ENCODE measurements around the gene LDLRAD3.

LDLRAD3 gene

DNA sequence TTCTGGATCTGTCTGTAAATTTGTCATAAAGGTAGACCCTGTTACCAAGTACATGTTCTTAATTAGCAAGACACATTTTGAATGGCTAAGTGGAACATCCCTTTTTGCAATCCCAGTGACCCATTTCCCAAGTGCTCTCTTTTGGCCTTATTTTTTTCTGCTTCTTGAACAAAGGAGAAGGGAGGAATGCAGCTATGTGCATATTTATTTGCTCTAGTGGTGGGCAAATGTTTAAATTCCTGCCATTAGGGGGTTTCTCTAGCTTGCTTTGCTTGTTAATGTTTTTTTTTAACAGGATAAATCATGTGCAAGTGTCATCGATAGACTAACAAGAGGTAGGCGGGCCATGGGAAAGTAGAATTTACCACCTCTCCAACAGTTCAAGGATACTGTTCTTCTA is 209.7 kb downstream of the LDLRAD3 start:
- Histone ChIP-seq H3K4me3 (ENCODE audit: low read depth, low read length) (no peak overlapping the region), H3K9me3 (ENCODE audit: control insufficient read depth, insufficient read depth, low read length) (no peaks in the 10 kb centered on the region), H3K27ac (ENCODE audit: low read depth, low read length) (peak overlapping the region; percentile 54), H3K9ac (ENCODE audit: low read depth, low read length) (no peak overlapping the region), H3K36me3 (ENCODE audit: control insufficient read depth, insufficient read depth, low read length) (no peaks in the 10 kb centered on the region), H3K27me3 (ENCODE audit: control insufficient read depth, insufficient read depth, low read length) (no peaks in the 10 kb centered on the region), H3K4me1 (ENCODE audit: control insufficient read depth, insufficient read depth, low read length) (peaks cover 17% of the 10 kb centered on the region)

DNA sequence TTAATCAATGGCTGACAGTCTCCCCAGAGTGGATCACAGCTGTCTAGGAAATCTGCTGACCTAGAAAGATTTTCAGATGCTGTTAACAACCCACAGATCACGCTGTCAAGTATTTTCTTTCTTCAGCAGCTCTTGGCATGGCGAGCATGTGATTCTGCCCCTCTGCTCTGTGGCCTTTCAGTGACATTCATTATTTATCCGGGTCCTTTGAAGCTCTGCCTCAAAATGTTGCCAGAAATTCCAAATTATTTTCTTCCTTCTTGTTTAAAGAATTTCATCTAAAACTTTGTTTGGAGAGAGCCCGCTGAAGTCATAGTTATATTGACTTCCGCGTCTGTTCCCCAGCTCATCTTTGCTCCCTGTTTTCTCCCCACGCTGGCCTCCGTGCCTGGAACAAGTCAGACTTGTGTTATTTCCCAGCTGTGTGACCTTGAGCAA is 211.3 kb downstream of the LDLRAD3 start:
- no peak overlapping the region for H3K9ac ChIP-seq (ENCODE audit: low read depth, low read length)
- no peaks in the 10 kb centered on the region for H3K9me3 ChIP-seq (ENCODE audit: control insufficient read depth, insufficient read depth, low read length)
- no peaks in the 10 kb centered on the region for H3K27me3 ChIP-seq (ENCODE audit: control insufficient read depth, insufficient read depth, low read length)
- no peak overlapping the region for H3K4me3 ChIP-seq (ENCODE audit: low read depth, low read length)
- peak overlapping the region; percentile 9 for H3K27ac ChIP-seq (ENCODE audit: low read depth, low read length)
- peaks cover 13% of the 10 kb centered on the region for H3K4me1 ChIP-seq (ENCODE audit: control insufficient read depth, insufficient read depth, low read length)
- no peaks in the 10 kb centered on the region for H3K36me3 ChIP-seq (ENCODE audit: control insufficient read depth, insufficient read depth, low read length)

DNA sequence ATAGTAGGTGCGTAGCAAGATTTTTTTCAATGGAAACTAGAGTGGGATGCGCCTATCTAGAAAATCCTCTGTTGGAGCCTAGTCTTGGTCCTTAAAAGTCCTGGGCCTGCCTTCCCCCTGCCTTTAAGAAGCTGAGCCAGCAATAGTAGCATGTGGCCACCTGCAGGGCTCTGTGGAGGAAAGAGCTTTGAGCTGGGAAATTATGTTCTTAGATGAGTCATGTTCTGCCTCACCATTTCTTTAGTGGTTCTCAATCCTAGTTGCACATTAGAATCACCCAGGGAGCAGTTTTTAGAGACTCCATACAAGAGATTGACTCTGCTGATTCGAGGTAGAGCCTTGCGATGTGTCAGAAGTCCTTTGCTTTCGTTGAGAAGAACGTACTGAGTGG is 211.9 kb downstream of the LDLRAD3 start:
- H3K36me3 ChIP-seq (ENCODE audit: control insufficient read depth, insufficient read depth, low read length) = no peaks in the 10 kb centered on the region
- no peak overlapping the region for H3K4me3 ChIP-seq (ENCODE audit: low read depth, low read length)
- H3K9me3 ChIP-seq (ENCODE audit: control insufficient read depth, insufficient read depth, low read length) = no peaks in the 10 kb centered on the region
- no peaks in the 10 kb centered on the region for H3K27me3 ChIP-seq (ENCODE audit: control insufficient read depth, insufficient read depth, low read length)
- no peak overlapping the region for H3K9ac ChIP-seq (ENCODE audit: low read depth, low read length)
- peak overlapping the region; percentile 9 for H3K27ac ChIP-seq (ENCODE audit: low read depth, low read length)
- peaks cover 13% of the 10 kb centered on the region for H3K4me1 ChIP-seq (ENCODE audit: control insufficient read depth, insufficient read depth, low read length)

DNA sequence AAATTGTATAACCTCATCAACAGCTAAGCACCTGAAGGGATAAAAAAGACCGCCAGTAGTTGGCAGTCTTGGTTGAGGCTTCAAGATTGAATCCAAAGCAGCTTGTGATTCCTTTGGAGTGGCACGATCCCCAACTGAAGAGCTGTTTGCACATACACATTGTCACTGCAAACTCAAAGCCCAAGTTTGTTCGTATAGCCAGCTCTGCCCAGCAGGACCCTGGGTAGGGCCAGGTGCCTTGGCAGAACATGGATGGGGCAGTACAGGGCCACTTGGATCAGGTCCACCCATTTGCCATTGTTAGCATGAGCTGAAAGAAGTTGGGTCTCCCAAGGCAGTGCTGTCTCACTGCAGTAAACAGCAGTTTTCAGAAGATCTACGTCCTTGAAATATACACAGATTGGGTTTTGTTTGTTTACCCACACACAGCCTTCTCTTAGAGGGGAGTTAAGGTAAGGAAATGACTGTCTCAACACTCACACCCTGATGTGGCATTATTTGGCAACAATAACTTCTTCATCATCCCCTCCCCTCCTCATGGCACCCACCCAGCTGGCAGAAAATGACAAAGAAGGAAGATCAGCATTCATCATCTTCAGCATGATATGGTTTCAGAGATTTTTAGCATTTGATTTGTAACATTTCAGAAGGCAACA is 212.4 kb downstream of the LDLRAD3 start:
- Histone ChIP-seq H3K27ac (ENCODE audit: low read depth, low read length) (no peak overlapping the region), H3K4me1 (ENCODE audit: control insufficient read depth, insufficient read depth, low read length) (peaks cover 13% of the 10 kb centered on the region), H3K9ac (ENCODE audit: low read depth, low read length) (no peak overlapping the region), H3K27me3 (ENCODE audit: control insufficient read depth, insufficient read depth, low read length) (no peaks in the 10 kb centered on the region), H3K36me3 (ENCODE audit: control insufficient read depth, insufficient read depth, low read length) (no peaks in the 10 kb centered on the region), H3K9me3 (ENCODE audit: control insufficient read depth, insufficient read depth, low read length) (no peaks in the 10 kb centered on the region), H3K4me3 (ENCODE audit: low read depth, low read length) (no peak overlapping the region)

DNA sequence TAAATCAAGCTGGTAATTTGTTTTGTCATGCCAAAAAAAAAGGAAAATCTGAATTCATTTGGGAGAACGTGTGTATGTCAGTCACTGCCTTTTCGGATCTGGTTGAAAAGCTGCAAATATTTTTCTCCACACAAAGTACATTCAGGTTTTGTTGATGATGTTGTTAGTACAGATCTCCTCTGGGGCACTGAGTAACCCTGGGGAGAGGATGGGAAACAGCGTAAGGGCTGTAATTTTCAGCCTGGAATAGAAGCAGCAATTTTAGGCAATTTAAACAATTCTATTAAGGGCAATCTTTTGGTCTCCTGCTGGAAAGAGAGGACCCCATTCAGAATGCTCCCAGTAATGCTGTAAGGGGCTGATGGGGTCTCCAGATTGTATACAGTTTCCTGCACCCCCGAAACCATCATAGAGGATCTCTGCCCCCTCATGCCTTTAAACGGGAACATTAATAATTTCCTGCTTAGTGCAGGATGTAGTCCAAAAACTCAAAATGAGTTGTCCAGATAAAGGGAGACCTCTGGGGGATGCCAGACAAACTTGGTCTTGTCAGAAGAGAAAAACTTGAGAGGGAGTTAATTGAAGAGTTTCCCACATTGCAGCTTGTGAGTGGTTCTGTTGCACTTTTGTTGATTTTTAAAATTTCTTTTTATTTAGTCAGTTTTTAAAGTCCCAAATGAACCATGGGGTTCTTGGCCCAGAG is 213.1 kb downstream of the LDLRAD3 start:
- Histone ChIP-seq H3K9me3 (ENCODE audit: control insufficient read depth, insufficient read depth, low read length) (no peaks in the 10 kb centered on the region), H3K9ac (ENCODE audit: low read depth, low read length) (no peak overlapping the region), H3K27me3 (ENCODE audit: control insufficient read depth, insufficient read depth, low read length) (no peaks in the 10 kb centered on the region), H3K4me3 (ENCODE audit: low read depth, low read length) (no peak overlapping the region), H3K27ac (ENCODE audit: low read depth, low read length) (no peak overlapping the region), H3K4me1 (ENCODE audit: control insufficient read depth, insufficient read depth, low read length) (peaks cover 13% of the 10 kb centered on the region), H3K36me3 (ENCODE audit: control insufficient read depth, insufficient read depth, low read length) (no peaks in the 10 kb centered on the region)

DNA sequence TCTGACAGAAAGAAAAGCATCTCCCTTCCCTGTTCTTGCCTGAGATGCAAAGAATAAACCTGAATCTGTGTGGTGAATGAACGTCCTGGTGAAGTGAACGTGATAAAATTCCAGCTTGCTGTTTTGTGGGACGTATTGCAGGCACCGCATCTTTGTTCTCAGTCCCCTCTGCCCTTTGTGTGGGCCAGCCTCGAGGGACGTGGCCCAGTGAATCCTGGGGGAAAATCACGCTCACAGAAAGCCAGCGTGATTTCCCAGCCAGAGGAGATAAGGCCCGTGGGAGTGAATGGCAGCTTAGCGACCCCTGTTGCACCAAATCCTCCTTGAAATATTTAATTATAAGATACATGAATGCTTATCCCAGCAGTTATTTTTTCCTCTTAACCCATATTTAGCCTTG is 216.2 kb downstream of the LDLRAD3 start:
- H3K27ac ChIP-seq (ENCODE audit: low read depth, low read length) = no peak overlapping the region
- no peaks in the 10 kb centered on the region for H3K9me3 ChIP-seq (ENCODE audit: control insufficient read depth, insufficient read depth, low read length)
- H3K27me3 ChIP-seq (ENCODE audit: control insufficient read depth, insufficient read depth, low read length) = no peaks in the 10 kb centered on the region
- peaks cover 2% of the 10 kb centered on the region; the same call in 1 of the 2 replicates for H3K4me1 ChIP-seq (ENCODE audit: control insufficient read depth, insufficient read depth, low read length)
- no peak overlapping the region for H3K4me3 ChIP-seq (ENCODE audit: low read depth, low read length)
- H3K9ac ChIP-seq (ENCODE audit: low read depth, low read length) = no peak overlapping the region
- H3K36me3 ChIP-seq (ENCODE audit: control insufficient read depth, insufficient read depth, low read length) = no peaks in the 10 kb centered on the region

DNA sequence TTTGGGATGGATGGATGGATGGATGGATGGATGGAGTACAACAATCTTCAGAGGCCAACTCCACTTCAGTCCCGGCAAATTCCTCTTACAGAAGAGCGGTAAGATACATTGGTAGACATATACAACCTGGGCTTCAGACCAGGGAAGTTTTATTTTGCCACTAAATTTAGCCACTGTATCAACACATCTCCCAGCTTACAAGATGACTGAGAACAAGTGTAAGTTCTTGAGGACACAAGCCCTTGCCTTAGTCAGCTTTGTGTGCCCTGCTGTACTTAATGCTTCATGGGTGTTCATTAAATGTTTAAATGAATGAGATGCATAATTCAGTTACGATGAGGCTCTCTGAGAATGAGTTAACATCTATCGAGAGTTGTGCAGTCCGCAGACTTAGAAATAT is 217.7 kb downstream of the LDLRAD3 start:
- no peaks in the 10 kb centered on the region for H3K36me3 ChIP-seq (ENCODE audit: control insufficient read depth, insufficient read depth, low read length)
- H3K27me3 ChIP-seq (ENCODE audit: control insufficient read depth, insufficient read depth, low read length) = no peaks in the 10 kb centered on the region
- H3K27ac ChIP-seq (ENCODE audit: low read depth, low read length) = no peak overlapping the region
- H3K9ac ChIP-seq (ENCODE audit: low read depth, low read length) = no peak overlapping the region
- no peaks in the 10 kb centered on the region for H3K9me3 ChIP-seq (ENCODE audit: control insufficient read depth, insufficient read depth, low read length)
- peaks cover 3% of the 10 kb centered on the region; the same call in 1 of the 2 replicates for H3K4me1 ChIP-seq (ENCODE audit: control insufficient read depth, insufficient read depth, low read length)
- H3K4me3 ChIP-seq (ENCODE audit: low read depth, low read length) = no peak overlapping the region

DNA sequence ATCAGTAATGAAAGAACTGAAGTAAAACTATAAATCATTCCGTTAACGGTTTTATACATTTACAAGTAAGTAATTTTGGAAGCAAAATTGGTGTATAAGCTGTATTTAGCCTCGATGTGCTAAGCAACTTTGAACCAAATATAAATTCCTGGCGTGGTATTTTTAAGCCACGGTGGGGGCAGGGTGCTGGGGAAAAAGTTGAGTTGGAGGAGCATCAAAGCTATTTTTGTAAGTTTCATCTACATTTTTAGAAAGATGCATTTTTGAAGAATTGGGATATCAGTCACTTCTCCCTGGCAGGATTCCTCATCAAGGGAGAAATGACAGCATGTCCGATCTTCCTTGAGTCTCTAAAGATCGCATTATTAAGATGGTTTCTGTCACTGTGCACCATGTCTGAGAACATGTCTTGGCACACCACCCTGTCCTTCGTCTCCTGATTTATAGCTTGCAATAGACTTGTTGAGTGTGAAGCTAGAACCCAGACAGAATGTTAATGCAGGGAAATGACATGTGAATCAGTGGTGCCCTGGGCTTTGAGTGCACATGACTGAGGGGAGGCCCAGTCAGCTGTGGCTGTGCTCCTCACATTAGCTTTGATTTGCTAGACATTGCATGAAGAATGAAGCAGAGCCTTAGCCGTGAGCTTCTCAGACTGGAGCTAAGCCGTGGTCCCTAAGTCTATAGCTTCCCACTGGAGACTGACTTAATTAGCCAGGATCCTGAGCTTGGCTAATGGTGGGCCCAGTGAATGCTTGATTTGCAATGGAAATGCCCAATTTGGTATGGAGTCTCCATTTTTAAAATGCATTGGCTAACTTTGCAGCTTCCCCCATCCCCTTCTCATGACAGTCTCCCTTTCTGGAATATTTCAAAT is 218.4 kb downstream of the LDLRAD3 start:
- peaks cover 3% of the 10 kb centered on the region; the same call in 1 of the 2 replicates for H3K4me1 ChIP-seq (ENCODE audit: control insufficient read depth, insufficient read depth, low read length)
- no peak overlapping the region for H3K9ac ChIP-seq (ENCODE audit: low read depth, low read length)
- H3K36me3 ChIP-seq (ENCODE audit: control insufficient read depth, insufficient read depth, low read length) = no peaks in the 10 kb centered on the region
- H3K9me3 ChIP-seq (ENCODE audit: control insufficient read depth, insufficient read depth, low read length) = no peaks in the 10 kb centered on the region
- H3K4me3 ChIP-seq (ENCODE audit: low read depth, low read length) = no peak overlapping the region
- H3K27me3 ChIP-seq (ENCODE audit: control insufficient read depth, insufficient read depth, low read length) = no peaks in the 10 kb centered on the region
- H3K27ac ChIP-seq (ENCODE audit: low read depth, low read length) = no peak overlapping the region

DNA sequence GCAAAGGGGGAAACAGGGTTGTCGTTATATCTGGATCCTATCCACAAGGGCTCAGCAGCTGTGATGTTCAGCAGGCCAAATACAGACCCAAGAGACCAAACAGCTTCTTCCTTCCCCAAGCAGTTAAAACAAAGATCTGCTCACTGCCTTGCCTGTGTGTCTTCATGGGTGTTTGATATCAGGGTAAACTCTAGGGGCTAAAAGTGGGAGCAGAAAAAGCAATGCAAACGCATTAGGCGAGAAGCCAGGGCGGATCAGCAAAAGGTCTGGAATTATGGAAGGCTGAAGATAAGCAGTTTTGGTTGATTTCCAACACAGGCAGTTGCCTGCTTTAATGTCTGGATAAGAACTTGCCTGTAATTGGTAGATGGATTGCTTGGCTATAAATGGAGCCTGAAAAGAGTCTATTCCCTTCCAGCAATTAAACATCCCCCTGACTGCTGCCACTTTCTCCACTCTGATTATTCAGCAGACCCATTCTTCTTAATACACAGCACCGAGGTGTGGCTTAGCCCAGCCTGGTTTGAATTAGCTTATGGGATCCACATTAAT is 219.1 kb downstream of the LDLRAD3 start:
- H3K27ac ChIP-seq (ENCODE audit: low read depth, low read length) = no peak overlapping the region
- peaks cover 3% of the 10 kb centered on the region; the same call in 1 of the 2 replicates for H3K4me1 ChIP-seq (ENCODE audit: control insufficient read depth, insufficient read depth, low read length)
- H3K27me3 ChIP-seq (ENCODE audit: control insufficient read depth, insufficient read depth, low read length) = no peaks in the 10 kb centered on the region
- no peaks in the 10 kb centered on the region for H3K9me3 ChIP-seq (ENCODE audit: control insufficient read depth, insufficient read depth, low read length)
- no peaks in the 10 kb centered on the region for H3K36me3 ChIP-seq (ENCODE audit: control insufficient read depth, insufficient read depth, low read length)
- H3K9ac ChIP-seq (ENCODE audit: low read depth, low read length) = no peak overlapping the region
- no peak overlapping the region for H3K4me3 ChIP-seq (ENCODE audit: low read depth, low read length)

DNA sequence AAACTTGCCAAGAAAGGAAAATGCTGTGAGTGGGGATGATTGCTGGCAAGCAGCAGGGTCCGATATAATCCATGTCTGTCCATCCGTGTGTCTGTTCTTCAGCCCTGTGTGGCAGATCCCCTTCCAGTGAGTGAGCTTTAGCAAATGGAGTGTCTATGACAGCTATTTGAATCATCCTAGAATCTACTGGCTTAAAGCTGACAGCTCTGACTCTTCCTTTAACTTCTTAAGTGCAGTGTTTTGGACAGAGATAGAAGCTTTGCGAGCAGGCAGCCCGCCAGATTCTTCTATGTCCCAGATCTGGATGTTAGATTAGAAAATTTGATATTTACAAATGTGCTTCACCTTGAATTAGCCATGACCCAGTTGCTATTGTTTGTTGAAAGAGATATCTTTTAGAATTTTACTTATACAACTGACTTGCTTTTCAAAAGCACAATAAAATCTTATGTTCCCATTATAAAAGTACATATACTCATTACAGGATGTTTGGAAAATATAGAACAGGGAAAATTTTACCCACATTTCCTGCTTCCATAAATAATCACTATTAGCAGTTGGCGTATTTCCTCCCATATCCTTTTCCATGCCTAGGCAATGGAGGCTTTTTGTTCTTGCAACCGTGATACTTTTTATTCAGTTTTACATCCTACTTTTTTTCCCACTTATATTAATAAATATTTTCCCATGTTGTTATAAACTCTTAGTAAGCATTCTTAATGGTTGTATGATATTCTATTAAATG is 220.8 kb downstream of the LDLRAD3 start:
- Histone ChIP-seq H3K4me3 (ENCODE audit: low read depth, low read length) (no peak overlapping the region), H3K36me3 (ENCODE audit: control insufficient read depth, insufficient read depth, low read length) (no peaks in the 10 kb centered on the region), H3K27ac (ENCODE audit: low read depth, low read length) (no peak overlapping the region), H3K4me1 (ENCODE audit: control insufficient read depth, insufficient read depth, low read length) (peaks cover 3% of the 10 kb centered on the region; the same call in 1 of the 2 replicates), H3K27me3 (ENCODE audit: control insufficient read depth, insufficient read depth, low read length) (no peaks in the 10 kb centered on the region), H3K9me3 (ENCODE audit: control insufficient read depth, insufficient read depth, low read length) (no peaks in the 10 kb centered on the region), H3K9ac (ENCODE audit: low read depth, low read length) (no peak overlapping the region)
